Calu3 (cell line): Measurements from ENCODE around the gene SLX1A. TPM values are rescaled to one million over a fixed set of nuclear protein-coding genes. Genes with fewer than 3 reads are reported as not detected.
A peak's percentile ranks its signal among the peaks of the same experiment; 100 is the strongest.
"Not testable (repeated sequence)": the region's sequence is repeated elsewhere in the genome, so short reads cannot be mapped to it uniquely, and the experiment has no call there.

Experiments
- BruUV-seq: library from RNA; stranded (reverse); fragments of 400-500 nt; replicated peaks from 2 replicates; lab custom pipeline; 2021; lab: Mats Ljungman, UMichigan
- CTCF ChIA-PET: fragments of 300-600 bp; sonication (Branson Sonifier 250); formaldehyde crosslinking; loops from one replicate; lab custom pipeline; 2022; ENCODE audit warnings: antibody characterized with exemption; lab: Charles Lee
- DNase-seq: peaks from one replicate; pipeline ENCODE4 v3.0.0; 2022
- H3K27ac Mint-ChIP-seq: one replicate; pipeline ENCODE4 v1.8.0; 2022; ENCODE audit warnings: mixed read lengths; ENCODE audit not compliant: unreplicated experiment
- H3K27me3 Mint-ChIP-seq: one replicate; pipeline ENCODE4 v1.8.0; 2022; ENCODE audit warnings: mixed read lengths; ENCODE audit not compliant: unreplicated experiment
- H3K36me3 Mint-ChIP-seq: one replicate; pipeline ENCODE4 v1.8.0; 2022; ENCODE audit warnings: mild to moderate bottlenecking, moderate library complexity, mixed read lengths; ENCODE audit not compliant: insufficient read depth, unreplicated experiment
- H3K4me1 Mint-ChIP-seq: one replicate; pipeline ENCODE4 v1.8.0; 2022; ENCODE audit warnings: mild to moderate bottlenecking, low read depth, mixed read lengths; ENCODE audit not compliant: unreplicated experiment
- H3K4me3 Mint-ChIP-seq: one replicate; pipeline ENCODE4 v1.8.0; 2022; ENCODE audit warnings: mild to moderate bottlenecking, low read depth, moderate library complexity, mixed read lengths; ENCODE audit not compliant: unreplicated experiment
- H3K9me3 Mint-ChIP-seq: one replicate; pipeline ENCODE4 v1.8.0; 2022; ENCODE audit warnings: low read depth, mixed read lengths; ENCODE audit not compliant: unreplicated experiment
- intact Hi-C: fragments of 100-400 bp; cut with micrococcal nuclease; formaldehyde crosslinking; loops from one replicate; pipeline ENCODE4 v1.10.0; 2022; ENCODE audit not compliant: unreplicated experiment
- total RNA-seq: library from RNA; stranded (reverse); gene quantifications from 2 replicates; pipeline ENCODE4 v1.2.3, GENCODE V29; 2022
- TF ChIP-seq, protein P1 (sequence below): fragments of 200-600 bp; IDR thresholded peaks from one replicate; pipeline ENCODE4 v1.8.0; 2022; ENCODE audit warnings: antibody characterized with exemption; ENCODE audit not compliant: unreplicated experiment

SLX1A gene
- total RNA-seq, 1 experiment from 2014 or later = 45.0 TPM

GRCh38 chr16:30187971-30188561, 5.6 kb upstream of the SLX1A start:
- Mint-ChIP-seq H3K4me3 (no peak overlapping the region), H3K9me3 (no peaks in the 10 kb centered on the region), H3K36me3 (peaks cover 24% of the 10 kb centered on the region), H3K4me1 (peaks cover 13% of the 10 kb centered on the region), H3K27me3 (no peaks in the 10 kb centered on the region), H3K27ac (no peak overlapping the region)
- TF ChIP-seq, protein P1, sequence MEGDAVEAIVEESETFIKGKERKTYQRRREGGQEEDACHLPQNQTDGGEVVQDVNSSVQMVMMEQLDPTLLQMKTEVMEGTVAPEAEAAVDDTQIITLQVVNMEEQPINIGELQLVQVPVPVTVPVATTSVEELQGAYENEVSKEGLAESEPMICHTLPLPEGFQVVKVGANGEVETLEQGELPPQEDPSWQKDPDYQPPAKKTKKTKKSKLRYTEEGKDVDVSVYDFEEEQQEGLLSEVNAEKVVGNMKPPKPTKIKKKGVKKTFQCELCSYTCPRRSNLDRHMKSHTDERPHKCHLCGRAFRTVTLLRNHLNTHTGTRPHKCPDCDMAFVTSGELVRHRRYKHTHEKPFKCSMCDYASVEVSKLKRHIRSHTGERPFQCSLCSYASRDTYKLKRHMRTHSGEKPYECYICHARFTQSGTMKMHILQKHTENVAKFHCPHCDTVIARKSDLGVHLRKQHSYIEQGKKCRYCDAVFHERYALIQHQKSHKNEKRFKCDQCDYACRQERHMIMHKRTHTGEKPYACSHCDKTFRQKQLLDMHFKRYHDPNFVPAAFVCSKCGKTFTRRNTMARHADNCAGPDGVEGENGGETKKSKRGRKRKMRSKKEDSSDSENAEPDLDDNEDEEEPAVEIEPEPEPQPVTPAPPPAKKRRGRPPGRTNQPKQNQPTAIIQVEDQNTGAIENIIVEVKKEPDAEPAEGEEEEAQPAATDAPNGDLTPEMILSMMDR = no peak
- BruUV-seq = no TSS peak
- CTCF ChIA-PET = no interaction called here
- DNase-seq = no peak
- intact Hi-C loops = no loop called here

GRCh38 chr16:30191158-30191557, 2.5 kb upstream of the SLX1A start:
- H3K4me1 Mint-ChIP-seq, BruUV-seq, DNase-seq, H3K9me3 Mint-ChIP-seq, H3K27ac Mint-ChIP-seq, H3K27me3 Mint-ChIP-seq, CTCF ChIA-PET, H3K36me3 Mint-ChIP-seq, intact Hi-C loops, H3K4me3 Mint-ChIP-seq: not testable (repeated sequence)

GRCh38 chr16:30193098-30193497, 577 bp upstream of the SLX1A start:
- H3K4me3 Mint-ChIP-seq, DNase-seq, H3K4me1 Mint-ChIP-seq, intact Hi-C loops, H3K36me3 Mint-ChIP-seq, CTCF ChIA-PET, BruUV-seq, H3K27me3 Mint-ChIP-seq, H3K9me3 Mint-ChIP-seq, H3K27ac Mint-ChIP-seq: not testable (repeated sequence)

GRCh38 chr16:30194172-30194925, 674 bp downstream of the SLX1A start:
- DNase-seq, H3K4me3 Mint-ChIP-seq, H3K36me3 Mint-ChIP-seq, H3K9me3 Mint-ChIP-seq, intact Hi-C loops, H3K27me3 Mint-ChIP-seq, CTCF ChIA-PET, H3K4me1 Mint-ChIP-seq, H3K27ac Mint-ChIP-seq: not testable (repeated sequence)
- TSS peak; percentile 90 for BruUV-seq

GRCh38 chr16:30197001-30197400, 3.3 kb downstream of the SLX1A start:
- H3K27me3 Mint-ChIP-seq, CTCF ChIA-PET, H3K4me3 Mint-ChIP-seq, DNase-seq, H3K27ac Mint-ChIP-seq, H3K36me3 Mint-ChIP-seq, intact Hi-C loops, H3K4me1 Mint-ChIP-seq, BruUV-seq, H3K9me3 Mint-ChIP-seq: not testable (repeated sequence)

GRCh38 chr16:30199049-30199448, 5.4 kb downstream of the SLX1A start, which contains the start of gene SULT1A3:
TSS of gene SULT1A3 (plus strand) at chr16:30199255. CDS start at chr16:30200729, 1,474 bp downstream.
- DNase-seq, BruUV-seq, H3K4me3 Mint-ChIP-seq, H3K4me1 Mint-ChIP-seq, H3K27ac Mint-ChIP-seq, H3K27me3 Mint-ChIP-seq, H3K9me3 Mint-ChIP-seq, H3K36me3 Mint-ChIP-seq, CTCF ChIA-PET, intact Hi-C loops: not testable (repeated sequence)

DNA sequence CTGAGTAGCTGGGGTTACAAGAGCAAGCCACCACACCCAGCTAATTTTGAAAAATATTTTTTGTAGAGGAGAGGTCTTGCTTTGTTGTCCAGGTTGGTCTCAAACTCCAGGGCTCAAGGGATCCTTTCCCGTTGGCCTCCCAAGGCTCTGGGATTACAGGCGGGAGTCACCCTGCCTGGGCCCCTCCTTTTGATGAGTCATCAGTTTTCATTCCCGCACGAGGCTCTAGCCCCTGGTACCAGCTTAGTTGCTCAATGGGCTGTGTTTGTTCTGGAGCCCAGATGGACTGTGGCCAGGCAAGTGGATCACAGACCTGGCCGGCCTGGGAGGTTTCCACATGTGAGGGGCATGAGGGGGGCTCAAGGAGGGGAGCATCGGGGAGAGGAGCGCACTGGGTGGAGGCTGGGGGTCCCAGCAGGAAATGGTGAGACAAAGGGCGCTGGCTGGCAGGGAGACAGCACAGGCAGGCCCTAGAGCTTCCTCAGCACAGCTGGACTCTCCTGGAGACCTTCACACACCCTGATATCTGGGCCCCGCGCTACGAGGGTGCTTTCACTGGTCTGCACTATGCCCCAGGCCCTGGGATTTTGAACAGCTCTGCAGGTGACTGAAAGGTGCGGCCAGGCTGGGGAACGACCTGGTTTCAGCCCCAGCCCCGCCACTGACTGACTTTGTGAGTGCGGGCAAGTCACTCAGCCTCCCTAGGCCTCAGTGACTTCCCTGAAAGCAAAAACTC, 6.1 kb downstream of the SLX1A start:
- H3K27me3 Mint-ChIP-seq, H3K4me3 Mint-ChIP-seq, H3K9me3 Mint-ChIP-seq, H3K27ac Mint-ChIP-seq, BruUV-seq, intact Hi-C loops, H3K36me3 Mint-ChIP-seq, H3K4me1 Mint-ChIP-seq, CTCF ChIA-PET, DNase-seq: not testable (repeated sequence)

DNA sequence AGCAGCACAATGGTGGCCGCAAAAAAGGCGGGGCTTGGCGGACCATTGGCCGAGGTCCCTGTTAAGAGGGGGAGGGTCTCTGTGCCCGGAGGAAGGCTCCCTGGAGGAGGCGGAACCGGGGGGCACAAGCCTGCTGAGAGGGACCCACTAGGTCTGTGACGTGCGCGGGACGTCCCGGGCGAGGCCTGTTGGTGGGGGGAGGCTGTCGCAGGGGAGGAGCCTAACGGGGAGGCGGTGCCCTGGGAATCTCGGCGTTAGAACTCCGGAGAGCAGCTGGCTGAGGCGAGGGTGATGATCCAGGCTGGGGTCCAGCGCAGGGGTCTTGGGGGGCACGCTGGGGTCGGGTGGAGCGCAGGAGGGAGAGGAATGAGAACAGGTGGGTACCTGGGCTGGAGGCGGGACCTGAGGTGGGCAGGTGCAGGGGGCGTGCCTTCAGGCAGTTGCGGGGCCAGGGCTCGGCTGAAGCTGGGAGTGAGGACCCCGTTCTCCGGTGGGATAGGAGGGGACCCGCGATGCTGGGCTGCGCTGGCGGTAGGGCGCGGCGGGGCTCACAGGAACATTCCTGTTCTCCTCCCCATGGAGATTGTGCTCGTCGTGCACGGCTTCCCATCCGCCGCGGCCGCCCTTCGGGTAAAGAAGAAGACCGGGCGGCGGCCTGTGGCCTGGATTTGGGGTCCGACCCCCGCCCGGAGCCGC, 12.0 kb downstream of the SLX1A start:
- H3K27ac Mint-ChIP-seq, H3K4me3 Mint-ChIP-seq, H3K27me3 Mint-ChIP-seq, CTCF ChIA-PET, H3K36me3 Mint-ChIP-seq, intact Hi-C loops, H3K9me3 Mint-ChIP-seq, H3K4me1 Mint-ChIP-seq: not testable (repeated sequence)
- peak; percentile 6 for DNase-seq
- TSS peak; percentile 80 for BruUV-seq
